Measurements from ENCODE around the gene SEMA4C.

Gene SEMA4C

DNA sequence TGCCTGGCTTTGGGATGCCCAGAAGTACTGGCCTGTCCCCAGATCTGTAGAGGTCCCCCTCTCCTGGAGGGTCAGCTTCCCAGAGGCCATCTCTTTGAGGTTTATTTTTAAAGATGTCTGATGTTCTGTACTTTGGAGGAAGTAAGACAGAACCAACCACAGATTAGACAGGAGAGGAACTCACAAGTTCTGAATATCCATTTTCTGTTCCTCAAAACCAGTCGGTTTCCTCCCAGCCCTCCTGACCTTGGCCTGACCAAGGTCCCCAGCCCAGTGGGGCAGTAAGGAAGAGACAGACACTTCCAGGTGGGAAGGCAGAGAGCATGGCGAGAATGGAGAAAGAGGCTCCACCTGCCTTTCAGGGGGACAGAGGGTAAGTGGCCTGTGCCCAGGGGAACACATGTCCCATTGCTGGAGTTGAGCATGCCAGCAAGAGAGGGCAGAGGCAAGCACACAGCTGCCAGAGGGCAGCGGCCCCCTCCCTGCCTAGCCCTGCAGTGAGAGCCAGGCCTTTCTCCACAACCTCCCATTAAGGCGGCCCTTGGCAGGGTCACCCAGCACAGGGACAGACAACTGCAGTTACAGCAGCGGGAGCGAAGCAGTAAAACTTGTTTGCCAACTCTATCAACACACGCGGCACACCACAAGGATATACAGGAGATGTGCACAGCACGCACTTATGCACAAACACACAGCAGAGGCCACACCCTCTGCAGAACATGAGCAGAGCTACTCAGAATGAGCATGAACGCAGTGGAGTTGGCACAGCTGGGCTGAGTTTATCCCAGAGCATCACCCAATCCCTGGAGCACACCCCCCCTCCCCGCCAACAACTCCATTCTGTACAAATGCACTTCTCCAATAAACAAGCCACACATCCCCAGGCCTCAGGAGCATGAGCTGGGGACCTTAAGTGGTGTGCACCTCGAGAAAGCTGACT lies 18.5 kb upstream of the SEMA4C start:
- no peaks in the 10 kb centered on the region for H3K36me3 ChIP-seq (ENCODE audit: control insufficient read depth, insufficient read depth, low read length)
- no peak overlapping the region for H3K4me3 ChIP-seq (ENCODE audit: low read depth, low read length)
- H3K9me3 ChIP-seq (ENCODE audit: control insufficient read depth, insufficient read depth, low read length): no peaks in the 10 kb centered on the region
- peaks cover 6% of the 10 kb centered on the region; the same call in 1 of the 2 replicates for H3K4me1 ChIP-seq (ENCODE audit: control insufficient read depth, insufficient read depth, low read length)
- H3K27me3 ChIP-seq (ENCODE audit: control insufficient read depth, insufficient read depth, low read length): no peaks in the 10 kb centered on the region
- no peak overlapping the region for H3K9ac ChIP-seq (ENCODE audit: low read depth, low read length)
- H3K27ac ChIP-seq (ENCODE audit: low read depth, low read length): no peak overlapping the region

DNA sequence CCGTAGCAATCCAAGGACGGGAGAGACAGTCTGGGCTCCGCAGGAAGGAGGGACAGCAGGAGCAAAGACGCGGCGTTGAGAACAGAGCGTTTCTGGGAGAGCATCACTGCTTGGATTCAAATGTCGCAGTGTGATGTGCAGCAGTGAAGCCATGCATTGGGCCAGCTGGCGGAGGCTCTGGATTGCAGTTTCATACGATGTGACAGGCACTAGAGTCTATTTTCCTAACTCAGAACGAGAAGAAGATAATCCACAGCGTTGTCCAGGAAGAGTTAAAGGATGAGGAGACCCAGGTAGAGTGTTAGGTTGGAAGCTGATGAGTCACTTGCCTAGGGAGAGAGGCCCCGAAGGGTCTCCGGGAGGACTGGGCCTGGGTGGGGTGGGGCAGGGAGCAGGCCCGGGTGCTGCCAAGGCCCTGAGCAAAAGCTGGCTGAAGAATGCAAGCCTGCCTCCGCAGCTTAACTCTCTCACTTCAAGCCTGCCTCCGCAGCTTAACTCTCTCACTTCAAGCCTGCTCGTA lies 17.7 kb upstream of the SEMA4C start:
- H3K36me3 ChIP-seq (ENCODE audit: control insufficient read depth, insufficient read depth, low read length): no peaks in the 10 kb centered on the region
- H3K27me3 ChIP-seq (ENCODE audit: control insufficient read depth, insufficient read depth, low read length): no peaks in the 10 kb centered on the region; the same call in 1 of the 2 replicates
- H3K4me3 ChIP-seq (ENCODE audit: low read depth, low read length): no peak overlapping the region
- H3K27ac ChIP-seq (ENCODE audit: low read depth, low read length): no peak overlapping the region
- H3K9me3 ChIP-seq (ENCODE audit: control insufficient read depth, insufficient read depth, low read length): no peaks in the 10 kb centered on the region
- no peak overlapping the region for H3K9ac ChIP-seq (ENCODE audit: low read depth, low read length)
- peaks cover 8% of the 10 kb centered on the region; the same call in 1 of the 2 replicates for H3K4me1 ChIP-seq (ENCODE audit: control insufficient read depth, insufficient read depth, low read length)

DNA sequence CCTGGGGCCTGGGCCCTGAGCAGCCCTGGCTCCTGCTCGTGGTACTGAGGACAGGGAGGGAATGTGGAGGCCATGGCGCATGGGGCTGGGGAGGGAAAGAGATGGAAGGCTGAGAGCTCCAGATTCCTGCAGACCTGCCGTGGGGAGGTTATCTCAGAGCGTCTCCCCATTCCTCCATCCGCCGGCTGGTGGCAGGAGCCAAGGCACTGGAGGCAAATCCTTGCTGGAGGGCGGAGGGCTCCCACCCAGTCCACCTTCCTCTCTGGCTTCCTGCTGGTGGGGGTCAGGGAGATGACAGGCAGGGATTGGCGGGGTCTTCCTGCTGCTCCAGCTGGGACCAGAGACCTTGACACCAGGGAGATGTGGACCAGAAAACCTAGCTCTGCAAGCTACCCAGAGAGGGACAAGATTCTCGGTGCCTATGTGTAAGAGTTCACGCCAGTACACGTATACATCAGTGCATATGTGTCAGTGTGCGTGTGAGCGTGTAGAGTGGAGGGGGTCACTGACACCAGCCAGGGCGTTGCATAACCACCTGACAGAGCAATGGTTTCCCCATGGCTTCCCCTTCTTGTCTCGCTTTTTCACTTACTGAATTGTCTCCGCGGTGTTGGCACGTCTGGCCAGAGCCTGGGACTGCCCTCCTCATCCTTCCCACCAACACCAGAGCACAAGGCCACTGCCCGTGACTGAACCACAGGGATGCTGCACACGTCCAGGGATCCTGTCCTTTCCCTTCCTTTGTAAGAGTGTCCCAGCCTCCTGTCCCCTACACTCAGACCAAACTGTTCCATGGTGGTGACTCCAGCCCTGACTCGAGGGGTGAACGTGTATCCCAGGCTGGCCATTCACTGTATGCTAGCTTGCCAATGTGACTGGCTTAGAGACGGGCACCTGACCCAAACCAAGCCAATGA lies 15.8 kb upstream of the SEMA4C start:
- Histone ChIP-seq H3K4me1 (ENCODE audit: control insufficient read depth, insufficient read depth, low read length) (peaks cover 19% of the 10 kb centered on the region), H3K9ac (ENCODE audit: low read depth, low read length) (no peak overlapping the region), H3K27ac (ENCODE audit: low read depth, low read length) (no peak overlapping the region), H3K9me3 (ENCODE audit: control insufficient read depth, insufficient read depth, low read length) (no peaks in the 10 kb centered on the region), H3K27me3 (ENCODE audit: control insufficient read depth, insufficient read depth, low read length) (peaks cover 2% of the 10 kb centered on the region; the same call in 1 of the 2 replicates), H3K36me3 (ENCODE audit: control insufficient read depth, insufficient read depth, low read length) (no peaks in the 10 kb centered on the region), H3K4me3 (ENCODE audit: low read depth, low read length) (no peak overlapping the region)

DNA sequence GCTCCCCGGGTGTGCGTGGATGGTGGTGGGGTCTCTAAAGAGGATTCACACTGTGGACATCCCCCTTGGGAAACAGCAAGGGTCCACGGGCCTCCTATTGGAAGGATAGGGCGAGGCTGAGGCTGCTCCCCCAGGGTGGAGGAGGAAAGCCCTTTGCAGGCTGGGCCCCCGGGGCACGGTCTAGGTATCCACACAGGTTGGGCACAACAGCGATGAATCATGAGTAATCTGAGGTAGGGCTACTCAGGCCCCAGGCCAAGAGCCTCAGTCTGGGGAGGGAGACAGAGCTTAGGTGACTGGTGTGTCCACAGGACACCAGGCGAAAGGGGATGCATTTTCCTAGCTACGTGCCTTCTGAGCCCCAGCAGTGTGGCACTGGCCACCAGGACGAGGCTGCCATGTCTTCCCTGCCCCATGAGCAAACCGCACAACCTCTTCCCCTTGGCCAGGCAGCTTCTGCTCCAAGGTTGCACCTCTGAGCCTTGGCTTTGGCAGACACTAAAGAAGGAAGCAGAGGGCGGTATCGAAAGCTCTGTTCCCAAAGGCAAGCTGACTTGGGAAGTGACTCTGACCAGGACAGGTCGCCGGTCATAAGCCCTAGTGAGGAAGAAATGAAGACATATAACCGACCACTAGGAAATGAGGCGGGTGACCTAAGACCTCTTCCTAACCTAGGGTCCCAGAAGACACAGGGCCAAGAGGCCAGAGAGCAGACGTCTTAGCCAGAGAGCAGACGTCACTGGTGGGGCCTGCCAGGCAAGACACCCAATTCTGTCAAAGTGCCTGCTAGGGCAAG lies 14.6 kb upstream of the SEMA4C start:
- Histone ChIP-seq H3K4me3 (ENCODE audit: low read depth, low read length) (no peak overlapping the region), H3K36me3 (ENCODE audit: control insufficient read depth, insufficient read depth, low read length) (no peaks in the 10 kb centered on the region), H3K27me3 (ENCODE audit: control insufficient read depth, insufficient read depth, low read length) (peaks cover 2% of the 10 kb centered on the region; the same call in 1 of the 2 replicates), H3K27ac (ENCODE audit: low read depth, low read length) (no peak overlapping the region), H3K9ac (ENCODE audit: low read depth, low read length) (no peak overlapping the region), H3K9me3 (ENCODE audit: control insufficient read depth, insufficient read depth, low read length) (no peaks in the 10 kb centered on the region), H3K4me1 (ENCODE audit: control insufficient read depth, insufficient read depth, low read length) (peaks cover 19% of the 10 kb centered on the region)

- H3K27me3 ChIP-seq (ENCODE audit: control insufficient read depth, insufficient read depth, low read length): peaks cover 2% of the 10 kb centered on the region; the same call in 1 of the 2 replicates
- no peaks in the 10 kb centered on the region for H3K36me3 ChIP-seq (ENCODE audit: control insufficient read depth, insufficient read depth, low read length)
- no peaks in the 10 kb centered on the region for H3K9me3 ChIP-seq (ENCODE audit: control insufficient read depth, insufficient read depth, low read length)
- H3K4me1 ChIP-seq (ENCODE audit: control insufficient read depth, insufficient read depth, low read length): peaks cover 19% of the 10 kb centered on the region
- H3K4me3 ChIP-seq (ENCODE audit: low read depth, low read length): no peak overlapping the region
- no peak overlapping the region for H3K9ac ChIP-seq (ENCODE audit: low read depth, low read length)
- no peak overlapping the region for H3K27ac ChIP-seq (ENCODE audit: low read depth, low read length)
These were observed 13.4 kb upstream of the SEMA4C start for GRCh38 chr2:96883306-96883705.

- Histone ChIP-seq H3K27ac (ENCODE audit: low read depth, low read length) (no peak overlapping the region), H3K9ac (ENCODE audit: low read depth, low read length) (no peak overlapping the region), H3K9me3 (ENCODE audit: control insufficient read depth, insufficient read depth, low read length) (no peaks in the 10 kb centered on the region), H3K36me3 (ENCODE audit: control insufficient read depth, insufficient read depth, low read length) (no peaks in the 10 kb centered on the region), H3K4me1 (ENCODE audit: control insufficient read depth, insufficient read depth, low read length) (peaks cover 19% of the 10 kb centered on the region), H3K4me3 (ENCODE audit: low read depth, low read length) (no peak overlapping the region), H3K27me3 (ENCODE audit: control insufficient read depth, insufficient read depth, low read length) (peaks cover 2% of the 10 kb centered on the region; the same call in 1 of the 2 replicates)
These were observed 13.0 kb upstream of the SEMA4C start for GRCh38 chr2:96882906-96883305.

- Histone ChIP-seq H3K9ac (ENCODE audit: low read depth, low read length) (no peak overlapping the region), H3K4me1 (ENCODE audit: control insufficient read depth, insufficient read depth, low read length) (peaks cover 19% of the 10 kb centered on the region), H3K4me3 (ENCODE audit: low read depth, low read length) (no peak overlapping the region), H3K36me3 (ENCODE audit: control insufficient read depth, insufficient read depth, low read length) (no peaks in the 10 kb centered on the region), H3K27ac (ENCODE audit: low read depth, low read length) (peak overlapping the region; percentile 78), H3K27me3 (ENCODE audit: control insufficient read depth, insufficient read depth, low read length) (peaks cover 2% of the 10 kb centered on the region; the same call in 1 of the 2 replicates), H3K9me3 (ENCODE audit: control insufficient read depth, insufficient read depth, low read length) (no peaks in the 10 kb centered on the region)
These were observed 12.3 kb upstream of the SEMA4C start for GRCh38 chr2:96882230-96882629.

- H3K4me3 ChIP-seq (ENCODE audit: low read depth, low read length): peak overlapping the region; percentile 25; the same call in 1 of the 2 replicates
- H3K9me3 ChIP-seq (ENCODE audit: control insufficient read depth, insufficient read depth, low read length): no peaks in the 10 kb centered on the region
- peak overlapping the region; percentile 78 for H3K27ac ChIP-seq (ENCODE audit: low read depth, low read length)
- H3K27me3 ChIP-seq (ENCODE audit: control insufficient read depth, insufficient read depth, low read length): peaks cover 2% of the 10 kb centered on the region; the same call in 1 of the 2 replicates
- H3K4me1 ChIP-seq (ENCODE audit: control insufficient read depth, insufficient read depth, low read length): peaks cover 20% of the 10 kb centered on the region
- H3K9ac ChIP-seq (ENCODE audit: low read depth, low read length): no peak overlapping the region
- no peaks in the 10 kb centered on the region for H3K36me3 ChIP-seq (ENCODE audit: control insufficient read depth, insufficient read depth, low read length)
These were observed 11.7 kb upstream of the SEMA4C start for GRCh38 chr2:96881349-96882195.

GRCh38 chr2:96880891-96881273 lies 11.0 kb upstream of the SEMA4C start:
- Histone ChIP-seq H3K4me1 (ENCODE audit: control insufficient read depth, insufficient read depth, low read length) (peaks cover 26% of the 10 kb centered on the region), H3K36me3 (ENCODE audit: control insufficient read depth, insufficient read depth, low read length) (no peaks in the 10 kb centered on the region), H3K27me3 (ENCODE audit: control insufficient read depth, insufficient read depth, low read length) (peaks cover 2% of the 10 kb centered on the region; the same call in 1 of the 2 replicates), H3K9me3 (ENCODE audit: control insufficient read depth, insufficient read depth, low read length) (no peaks in the 10 kb centered on the region), H3K27ac (ENCODE audit: low read depth, low read length) (peak overlapping the region; percentile 78), H3K4me3 (ENCODE audit: low read depth, low read length) (no peak overlapping the region; the same call in 1 of the 2 replicates), H3K9ac (ENCODE audit: low read depth, low read length) (no peak overlapping the region)

Measured in HUES48 (cell line).